Stimulated activated CD8-positive, alpha-beta memory T cell treated with anti-CD3 and anti-CD28 coated beads, Interleukin-12 subunit alpha, Interleukin-12 subunit beta, amount 100 ng/mL, for 24 hours (primary cell): ENCODE data around the gene MYO1F.
"Not testable (repeated sequence)": the region's sequence is repeated elsewhere in the genome, so short reads cannot be mapped to it uniquely, and the experiment has no call there.

ENCODE experiments used
- DNase-seq: peaks from one replicate; pipeline ENCODE4 v3.0.0-alpha.2; 2020; ENCODE audit errors: extremely low read depth

The MYO1F gene

DNA sequence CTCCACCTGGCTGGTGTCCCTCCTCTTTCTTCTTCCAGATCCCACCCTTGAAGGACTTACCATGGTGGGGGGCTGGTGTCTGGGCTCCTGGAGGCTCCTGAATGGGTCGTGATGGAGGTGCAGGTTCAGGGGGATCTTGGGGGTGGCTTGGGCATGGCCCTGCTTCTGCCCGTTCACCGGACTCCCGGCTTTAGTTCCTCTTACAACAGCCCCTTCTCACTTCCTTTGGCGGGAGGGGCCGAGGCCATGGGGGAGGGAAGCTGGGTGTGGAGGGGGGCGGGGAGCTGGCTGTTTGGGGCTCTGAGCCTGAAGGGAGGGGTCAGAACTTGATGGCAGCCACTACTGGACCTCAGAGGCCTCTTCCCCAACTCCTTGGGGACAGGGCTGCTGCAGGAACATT lies at the start of gene MYO1F:
Gene MYO1F, minus strand, starts transcription at position 196 of the 400 bp plus-strand sequence. Its CDS starts 133 bp downstream, at position 63.
- DNase-seq, result no peak

DNA sequence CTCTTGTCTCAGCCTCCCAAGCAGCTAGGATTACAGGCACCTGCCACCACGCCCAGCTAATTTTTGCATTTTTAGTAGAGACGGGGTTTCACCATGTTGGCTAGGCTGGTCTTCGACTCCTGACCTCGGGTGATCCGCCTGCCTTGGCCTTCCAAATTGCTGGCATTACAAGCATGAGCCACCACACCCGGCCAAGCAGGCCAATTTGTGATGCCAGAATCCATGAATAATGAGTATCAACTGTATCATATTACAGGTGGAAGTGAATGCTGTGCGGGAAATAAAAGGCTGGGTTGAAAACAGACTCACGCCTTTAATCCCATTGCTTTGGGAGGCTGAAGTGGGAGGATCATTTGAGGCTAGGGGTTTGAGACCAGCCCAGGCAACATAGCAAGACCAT lies 49.6 kb upstream of the MYO1F start:
- DNase-seq, result no peak

DNA sequence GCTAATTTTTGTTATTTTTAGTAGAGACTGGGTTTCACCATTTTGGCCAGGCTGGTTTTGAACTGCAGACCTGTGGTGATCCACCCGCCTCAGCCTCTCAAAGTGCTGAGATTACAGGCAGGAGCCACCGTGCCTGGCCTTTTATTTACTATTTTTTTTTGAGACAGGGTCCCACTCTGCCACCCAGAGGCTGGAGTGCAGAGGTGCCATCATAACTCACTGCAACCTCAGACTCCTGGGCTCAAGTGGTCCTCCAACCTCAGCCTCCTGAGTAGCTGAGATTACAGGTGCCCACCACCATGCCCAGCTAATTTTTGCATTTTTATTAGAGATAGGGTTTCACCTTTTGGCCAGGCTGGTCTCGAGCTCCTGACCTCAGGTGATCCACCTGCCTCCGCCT lies 45.6 kb upstream of the MYO1F start:
- not testable (repeated sequence) for DNase-seq

DNA sequence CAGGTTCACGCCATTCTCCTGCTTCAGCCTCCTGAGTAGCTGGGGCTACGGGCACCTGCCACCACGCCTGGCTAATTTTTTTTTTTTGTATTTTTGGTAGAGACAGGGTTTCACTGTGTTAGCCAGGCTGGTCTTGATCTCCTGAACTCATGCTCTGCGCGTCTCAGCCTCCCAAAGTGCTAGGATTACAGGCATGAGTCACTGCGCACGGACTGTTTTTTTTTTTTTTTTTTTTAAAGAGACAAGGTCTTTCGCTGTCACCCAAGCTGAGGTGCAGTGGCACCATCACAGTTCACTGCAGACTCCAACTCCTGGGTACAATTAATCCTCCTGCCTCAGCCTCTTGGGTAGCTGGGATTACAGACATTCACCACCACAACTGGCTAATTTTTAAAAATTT lies 41.5 kb upstream of the MYO1F start:
- DNase-seq, result no peak

DNA sequence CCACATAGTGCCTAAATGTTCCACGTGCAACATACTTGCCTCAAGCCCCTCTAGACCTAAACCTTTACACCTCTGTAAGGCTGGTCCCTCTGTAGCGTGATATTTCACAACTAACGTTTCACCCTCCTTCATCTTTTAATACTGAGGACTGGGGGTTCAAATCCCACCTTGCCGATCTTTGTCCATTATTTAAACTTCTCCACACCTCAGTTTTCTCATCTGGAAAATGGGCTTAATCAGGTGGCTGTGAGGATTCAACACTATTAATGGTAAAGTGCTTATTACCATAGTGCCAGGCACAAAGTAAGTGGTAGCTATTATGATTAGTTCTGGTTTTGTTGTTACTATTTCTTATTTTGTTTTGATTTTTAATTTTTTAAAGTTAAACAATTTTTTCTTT lies 40.7 kb upstream of the MYO1F start:
- DNase-seq, result no peak

DNA sequence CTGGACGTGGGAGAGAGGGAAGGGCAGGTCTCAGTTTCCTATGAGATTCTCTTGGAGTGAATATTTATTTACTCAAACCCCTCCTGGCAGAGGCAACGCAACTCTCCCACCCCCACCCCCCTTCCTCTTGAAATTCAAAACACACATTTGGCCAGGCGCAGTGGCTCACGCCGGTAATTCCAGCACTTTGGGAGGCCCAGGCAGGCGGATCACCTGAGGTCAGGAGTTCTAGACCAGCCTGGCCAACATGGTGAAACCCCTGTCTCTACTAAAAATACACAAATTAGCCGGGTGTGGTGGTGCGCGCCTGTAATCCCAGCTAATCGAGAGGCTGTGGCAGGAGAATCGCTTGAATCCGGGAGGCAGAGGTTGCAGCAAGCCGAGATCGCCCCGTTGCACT lies 40.1 kb upstream of the MYO1F start:
- DNase-seq, result not testable (repeated sequence)

DNA sequence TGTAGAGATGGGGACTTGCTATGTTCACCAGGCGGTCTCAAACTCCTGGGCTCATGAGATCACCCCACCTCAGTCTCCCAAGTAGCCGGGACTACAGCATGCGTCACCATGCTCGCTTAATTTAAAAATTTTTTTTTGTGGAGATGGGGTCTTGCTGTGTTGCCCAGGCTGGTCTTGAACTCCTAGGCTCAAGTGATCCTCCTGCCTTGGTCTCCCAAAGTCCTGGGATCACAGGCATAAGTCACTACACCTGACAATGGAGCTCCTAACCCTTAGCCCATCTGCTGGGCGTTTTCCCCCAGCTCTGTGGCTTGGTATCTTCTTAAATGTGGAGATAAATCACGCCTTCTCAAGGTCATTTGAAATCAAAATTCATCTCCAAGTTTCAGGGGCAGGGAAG lies 39.6 kb upstream of the MYO1F start:
- DNase-seq, result no peak

DNA sequence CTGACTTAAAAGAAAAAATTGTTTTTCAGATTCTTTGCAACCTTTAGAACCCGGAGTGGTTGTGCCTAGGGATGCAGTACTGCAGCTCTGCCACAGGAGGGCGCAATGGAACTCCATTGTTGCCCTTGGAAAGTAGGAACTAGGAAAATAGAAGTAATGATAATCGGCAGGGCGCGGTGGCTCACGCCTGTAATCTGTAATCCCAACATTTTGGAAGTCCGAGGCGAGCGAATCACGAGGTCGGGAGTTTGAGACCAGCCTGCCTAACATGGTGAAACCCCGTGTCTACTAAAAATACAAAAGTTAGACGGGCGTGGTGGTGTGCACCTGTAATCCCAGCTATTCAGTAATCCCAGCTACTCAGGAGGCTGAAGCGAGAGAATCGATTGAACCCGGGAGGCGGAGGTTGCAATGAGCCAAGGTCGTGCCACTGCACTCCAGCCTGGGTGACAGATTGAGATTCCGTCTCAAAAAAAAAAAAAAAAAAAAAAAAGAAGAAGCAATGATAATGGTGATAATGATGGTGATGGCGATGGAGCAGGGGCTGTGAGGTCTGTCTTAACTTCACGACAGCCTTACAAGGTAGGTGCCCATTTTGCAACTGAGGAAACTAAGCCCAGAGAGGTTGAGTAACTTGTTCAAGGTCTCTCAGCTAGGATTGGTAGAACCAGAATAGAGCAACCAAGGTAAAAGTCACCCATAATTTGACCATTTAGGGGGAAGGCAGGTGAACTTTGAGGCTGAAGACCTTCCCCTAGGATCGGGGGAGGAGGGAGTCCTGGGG lies 38.8 kb upstream of the MYO1F start:
- DNase-seq, result no peak

DNA sequence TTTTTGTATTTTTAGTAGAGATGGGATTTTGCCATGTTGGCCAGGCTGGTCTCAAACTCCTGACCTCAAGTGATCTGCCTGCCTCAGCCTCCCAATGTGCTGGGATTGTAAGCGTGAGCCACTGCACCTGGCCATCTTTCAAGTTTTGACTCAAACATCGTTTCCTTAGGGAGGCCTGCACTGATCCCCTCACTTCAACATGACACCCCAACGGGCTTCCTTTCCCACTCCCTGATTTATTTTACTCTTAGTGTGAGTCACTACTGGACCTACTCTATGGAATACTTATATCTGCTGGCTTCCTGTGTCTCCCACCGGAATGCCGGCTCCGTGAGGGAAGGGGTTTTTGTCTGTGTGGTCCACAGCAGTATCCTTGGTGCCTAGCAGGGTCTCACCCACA lies 37.8 kb upstream of the MYO1F start:
- DNase-seq, result no peak

DNA sequence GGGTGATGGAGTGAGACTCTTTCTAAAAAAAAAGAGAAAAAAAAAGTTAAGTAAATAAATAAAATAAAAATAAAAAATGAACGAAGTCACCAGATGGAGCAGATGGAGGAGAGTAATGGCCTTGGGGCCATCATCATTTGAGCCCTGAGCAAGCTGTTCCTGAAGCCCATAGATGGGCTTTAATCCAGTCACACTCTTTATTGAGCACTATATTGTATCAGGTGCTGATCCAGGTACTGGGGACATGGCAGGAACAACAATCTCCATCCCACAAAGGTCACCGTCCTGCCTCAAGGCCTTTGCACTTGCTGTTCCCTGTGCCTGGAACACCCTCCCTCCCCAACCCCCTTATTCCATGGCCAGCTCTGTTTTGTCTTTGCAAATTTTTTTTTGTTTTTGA lies 37.2 kb upstream of the MYO1F start:
- no peak for DNase-seq

DNA sequence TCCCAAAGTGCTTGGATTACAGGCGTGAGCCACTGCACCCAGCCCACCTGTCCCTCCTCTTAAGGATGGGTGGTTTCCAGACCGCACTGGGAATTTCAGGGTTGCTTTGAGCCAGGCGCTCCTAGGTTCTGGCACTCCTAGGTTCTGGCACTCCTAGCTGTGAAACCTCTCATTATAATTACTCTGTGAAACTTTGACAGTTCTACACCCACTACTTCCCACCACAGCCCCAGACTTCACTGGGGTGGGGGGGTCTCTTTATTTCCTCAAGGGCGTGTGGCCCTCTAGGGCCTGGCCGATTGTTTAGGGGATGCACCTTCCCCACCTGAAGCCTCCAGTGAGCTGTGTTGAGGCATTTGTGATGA lies 35.5 kb upstream of the MYO1F start:
- DNase-seq, result no peak

DNA sequence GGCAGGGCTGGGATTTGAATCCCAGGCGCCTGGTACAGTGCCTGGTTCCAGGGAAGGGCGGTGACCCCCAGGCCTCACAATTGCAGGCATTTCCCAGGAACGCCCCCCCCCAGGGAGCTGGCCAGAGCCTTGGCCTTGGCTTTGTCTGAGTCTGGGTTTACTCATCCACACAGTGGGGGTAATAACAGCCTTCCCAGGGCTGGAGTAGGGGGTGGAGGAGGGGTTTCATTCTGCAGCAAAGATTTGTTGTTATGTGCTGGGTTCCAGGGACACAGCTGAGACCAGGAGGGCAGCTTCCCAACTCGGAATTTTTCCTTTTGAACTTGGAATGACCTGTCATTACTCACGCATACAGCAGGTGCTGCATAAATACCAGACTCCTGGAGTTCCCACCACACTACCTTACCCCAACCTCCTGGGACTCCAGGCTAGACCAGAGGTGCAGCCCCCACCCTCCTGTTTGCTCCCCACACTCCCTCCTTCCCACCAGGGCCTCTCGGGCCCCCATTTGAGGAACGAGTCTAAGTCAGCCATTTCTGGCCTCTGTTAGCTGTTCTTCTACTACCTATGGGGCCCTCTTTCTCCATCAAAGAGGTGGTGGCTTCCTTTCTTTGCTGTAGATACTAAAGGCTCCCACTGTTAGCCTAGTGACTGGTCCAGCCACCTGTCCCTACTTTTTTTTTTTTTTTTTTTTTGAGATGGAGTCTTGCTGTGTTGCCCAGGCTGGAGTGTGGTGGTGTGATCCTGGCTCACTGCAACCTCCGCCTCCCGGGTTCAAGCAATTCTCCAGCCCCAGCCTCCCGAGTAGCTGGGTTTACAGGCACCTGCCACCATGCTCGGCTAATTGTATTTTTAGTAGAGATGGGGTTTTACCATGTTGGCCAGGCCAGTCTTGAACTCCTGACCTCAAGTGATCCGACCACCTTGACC lies 34.9 kb upstream of the MYO1F start:
- no peak for DNase-seq

DNA sequence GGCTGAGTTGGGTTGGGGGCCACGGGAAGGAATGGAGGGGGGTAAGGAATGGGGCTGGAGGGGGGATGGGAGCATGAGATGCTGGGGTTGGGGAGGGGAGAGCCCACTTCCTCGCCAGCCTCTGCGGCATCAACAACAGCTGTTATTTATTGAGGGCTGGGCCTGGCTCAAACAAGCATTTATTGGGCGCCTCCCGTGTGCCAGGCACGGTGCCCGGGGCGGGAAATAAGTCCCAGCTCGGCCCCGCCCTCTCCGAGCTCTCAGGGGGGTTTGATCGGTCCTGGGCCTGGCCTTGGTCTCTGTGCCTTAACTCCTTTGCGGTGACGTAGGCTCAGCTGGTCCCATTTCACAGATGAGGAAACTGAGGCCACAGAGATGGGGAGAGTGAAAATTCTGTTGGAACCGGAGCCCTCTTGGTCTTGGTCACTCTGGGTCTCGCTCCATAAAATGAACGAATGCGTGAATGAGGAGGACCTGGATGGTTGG lies 34.2 kb upstream of the MYO1F start:
- no peak for DNase-seq

DNA sequence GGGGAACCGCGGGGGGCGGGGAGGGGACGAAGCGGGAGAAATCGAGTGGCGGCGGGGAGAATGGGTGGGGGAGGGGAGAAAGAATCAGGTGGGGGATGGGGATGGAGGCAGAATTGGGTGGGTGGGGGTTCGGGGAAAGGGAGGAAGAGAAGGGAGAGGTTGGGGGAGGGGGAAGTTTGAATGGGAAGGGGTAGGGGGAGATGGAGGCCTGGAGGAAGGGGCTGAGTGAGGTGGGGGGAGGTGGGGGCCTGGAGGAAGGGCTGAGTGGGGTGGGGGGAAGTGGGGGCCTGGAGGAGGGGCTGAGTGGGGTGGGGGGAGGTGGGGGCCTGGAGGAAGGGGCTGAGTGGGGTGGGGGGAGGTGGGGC lies 33.7 kb upstream of the MYO1F start:
- no peak for DNase-seq

DNA sequence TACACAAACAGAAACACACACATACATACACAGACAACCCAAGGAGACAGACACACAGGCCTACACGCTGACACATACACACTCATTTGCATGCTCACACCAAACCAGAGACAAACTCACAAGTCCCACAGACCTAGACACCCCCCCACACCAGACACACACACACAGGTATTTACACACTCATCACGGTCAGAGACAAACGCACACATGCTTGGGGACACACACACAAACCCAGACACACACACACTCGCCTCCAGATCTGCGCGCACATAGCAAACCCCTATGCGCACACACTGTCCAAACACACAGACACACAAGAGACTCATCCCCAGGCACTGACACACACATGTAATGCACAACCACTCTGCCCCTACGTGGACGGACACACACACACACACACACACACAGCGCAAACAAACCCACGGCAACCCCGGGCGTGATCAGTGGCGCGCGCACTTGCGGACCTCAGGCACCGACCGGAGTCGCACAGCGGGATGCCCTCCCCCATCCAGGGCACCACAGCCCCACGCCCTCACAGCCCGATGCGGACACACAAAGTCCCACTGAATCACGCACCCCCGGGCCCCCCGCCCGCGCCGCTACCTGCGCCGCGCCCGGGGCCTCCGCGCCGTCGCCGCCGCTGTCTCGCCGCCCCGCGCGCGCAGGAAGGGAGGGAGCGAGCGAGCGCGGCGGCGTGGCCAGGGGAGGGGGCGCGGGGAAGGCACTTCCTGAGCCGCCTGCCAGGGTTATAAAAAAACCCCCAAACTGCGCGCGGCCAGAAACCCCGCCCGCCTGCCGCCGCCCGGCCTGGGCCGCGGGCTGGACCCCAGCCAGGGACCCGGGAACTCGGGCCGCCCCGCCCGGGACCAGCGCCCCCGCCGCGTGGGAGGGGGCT lies 33.0 kb upstream of the MYO1F start, which contains the start of gene ADAMTS10:
Gene ADAMTS10, minus strand, starts transcription at position 675 of the 895 bp plus-strand sequence. CDS start 5,005 bp downstream, outside the sequence.
- no peak for DNase-seq

DNA sequence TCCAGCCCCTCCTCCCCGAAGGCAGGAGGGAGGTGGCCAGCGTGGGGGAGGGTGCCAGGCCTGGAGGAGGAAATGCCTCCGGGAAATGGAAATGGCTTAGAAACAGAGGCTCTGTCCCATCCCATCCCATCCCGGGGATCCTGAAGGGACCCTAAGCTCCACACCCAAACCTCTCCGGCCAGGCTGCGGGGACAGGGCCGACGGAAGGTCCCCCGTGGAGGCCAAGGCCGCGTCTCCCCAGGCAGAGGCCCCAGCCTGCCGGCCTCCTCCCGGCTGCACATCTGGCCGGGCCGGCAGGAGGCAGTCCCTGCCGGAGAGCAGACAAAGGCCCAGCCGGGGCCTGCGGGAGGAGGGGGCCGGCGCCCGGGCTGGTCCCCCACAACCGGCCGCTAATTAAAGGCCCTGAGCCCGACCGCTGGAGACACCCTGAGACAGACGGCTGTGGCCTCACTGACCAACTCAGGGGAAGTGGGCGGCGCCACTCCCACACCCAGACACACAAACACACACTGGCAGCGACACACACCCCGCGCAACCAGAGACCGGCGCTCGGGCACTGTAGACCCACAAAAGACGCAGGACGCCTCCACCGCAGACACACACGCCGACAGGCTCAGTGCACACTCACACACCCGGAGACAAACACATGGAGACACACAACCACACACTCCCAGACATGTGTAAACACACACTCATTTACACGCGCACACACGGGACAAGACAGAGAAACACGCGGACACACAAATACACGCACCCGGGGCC lies 32.2 kb upstream of the MYO1F start:
- no peak for DNase-seq

DNA sequence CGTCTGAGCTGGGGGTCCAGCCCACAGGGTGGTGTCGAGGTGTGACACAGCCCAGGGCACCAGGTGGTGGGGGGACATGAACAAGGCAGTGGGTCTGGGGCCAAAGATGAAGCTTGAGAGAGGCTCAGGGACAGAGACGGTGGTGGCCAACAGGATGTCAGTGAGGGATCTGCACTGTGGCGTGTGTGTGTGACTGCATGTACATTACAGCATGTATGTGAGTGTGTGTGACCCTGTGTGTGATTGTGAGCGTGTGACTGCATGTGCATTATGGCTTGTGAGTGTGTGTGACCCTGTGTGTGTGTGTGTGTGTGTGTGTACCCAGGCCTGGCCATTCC lies 31.7 kb upstream of the MYO1F start:
- DNase-seq, result no peak

DNA sequence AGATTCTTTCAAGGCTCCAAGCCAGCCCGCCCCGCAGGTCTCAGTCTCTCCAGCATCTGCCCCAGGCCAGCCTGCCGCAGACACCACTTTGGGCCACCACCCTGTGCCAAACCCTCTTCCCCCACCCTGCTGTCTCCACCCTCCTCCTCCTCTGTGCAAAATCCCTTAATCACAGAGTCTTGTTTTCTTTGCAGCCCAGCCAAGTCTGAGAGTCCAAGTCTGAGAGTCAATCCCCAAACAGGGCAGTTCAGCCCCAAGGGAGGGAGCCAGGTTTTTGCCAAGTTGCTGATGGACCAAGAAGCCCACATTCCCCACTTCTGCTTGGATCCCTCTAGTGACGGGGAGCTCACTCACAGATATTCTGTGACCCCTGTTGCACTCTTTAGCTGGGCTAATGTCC lies 30.1 kb upstream of the MYO1F start:
- no peak for DNase-seq

DNA sequence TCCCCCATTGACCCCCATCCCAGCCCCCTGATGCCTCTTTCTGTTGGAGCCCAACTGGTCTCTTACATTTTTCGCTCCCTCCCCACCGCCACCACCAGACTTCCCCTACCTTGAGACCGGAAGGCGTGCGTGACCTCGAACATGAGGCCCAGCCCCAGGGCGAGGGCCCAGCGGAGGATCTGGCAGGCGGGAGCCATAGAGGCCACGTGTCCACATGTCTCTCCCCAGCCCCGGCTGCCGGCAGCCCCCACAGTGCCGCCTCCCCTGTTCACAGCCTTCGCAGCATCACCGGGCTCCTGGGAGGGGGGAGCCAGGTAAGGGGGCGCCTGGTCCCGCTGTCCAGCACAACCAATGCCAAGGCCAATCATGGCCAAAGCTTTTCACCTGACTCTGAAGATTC lies 28.3 kb upstream of the MYO1F start:
- no peak for DNase-seq

DNA sequence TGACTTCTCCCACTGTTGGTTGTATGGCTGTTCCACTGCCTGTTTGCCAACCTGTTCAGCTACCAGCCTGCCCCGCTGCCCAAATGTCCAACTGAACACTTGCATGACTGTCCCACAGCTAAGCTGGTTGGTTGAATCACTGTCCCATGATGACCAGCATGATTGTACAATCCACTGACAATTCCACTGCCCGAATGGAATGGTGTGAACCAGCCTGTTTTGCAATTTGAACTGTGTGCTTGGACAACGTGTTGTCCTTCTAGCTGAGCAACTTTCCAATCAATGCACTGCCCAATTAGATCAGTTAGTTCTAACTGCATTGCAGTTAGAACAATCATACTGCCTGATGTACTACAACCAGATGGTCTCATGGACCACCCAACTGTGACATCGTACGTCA lies 24.6 kb upstream of the MYO1F start:
- DNase-seq, result no peak

DNA sequence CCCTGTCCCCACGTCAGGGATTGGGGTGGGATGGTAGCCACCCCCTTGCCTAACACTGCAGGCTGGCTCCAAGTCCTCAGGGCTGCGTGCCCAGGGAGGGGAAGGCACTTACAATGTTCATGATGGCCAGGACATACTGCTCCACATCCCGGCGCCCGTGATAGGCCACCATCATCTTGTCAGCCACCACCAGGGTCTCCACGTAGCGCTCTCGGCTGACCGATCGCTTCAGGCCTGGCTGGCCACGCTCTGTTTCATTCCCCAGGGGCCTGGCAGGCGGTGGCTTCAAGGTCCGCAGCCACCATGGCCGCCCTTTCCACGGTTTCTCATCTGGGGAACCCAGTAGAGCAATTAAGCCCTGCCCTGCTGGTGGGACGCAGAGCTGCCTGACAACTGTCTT lies 23.6 kb upstream of the MYO1F start:
- DNase-seq, result no peak
